Activated CD4-positive, CD25-positive, alpha-beta regulatory T cell treated with anti-CD3 and anti-CD28 coated beads, Interleukin-2, amount 50 U/mL, for 16 hours (primary cell): ENCODE data around the gene TREML2.

Source experiments
- DNase-seq: peaks from one replicate; pipeline ENCODE4 v3.0.0-alpha.2; 2020; ENCODE audit warnings: low read depth, low spot score

TREML2 gene

DNA sequence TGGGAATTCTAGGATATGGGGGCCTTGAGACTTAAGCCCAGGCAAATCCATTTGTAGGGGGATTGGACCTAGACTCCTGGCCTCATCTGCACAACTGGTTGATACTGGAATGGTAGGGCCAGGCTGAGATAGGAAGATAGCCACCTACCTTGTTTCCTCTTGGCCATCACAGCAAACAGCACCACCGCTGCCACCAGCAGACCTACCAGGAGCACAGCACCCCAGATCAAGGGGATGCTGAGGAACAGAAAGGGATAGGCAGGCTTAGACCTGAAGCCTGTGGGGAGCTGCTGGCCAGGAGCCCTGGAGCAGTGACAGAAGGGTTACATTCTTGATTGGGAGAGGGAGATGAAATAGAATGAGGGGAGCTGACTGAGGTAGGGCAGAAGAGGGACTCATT, 50.3 kb downstream of the TREML2 start:
- no peak for DNase-seq

DNA sequence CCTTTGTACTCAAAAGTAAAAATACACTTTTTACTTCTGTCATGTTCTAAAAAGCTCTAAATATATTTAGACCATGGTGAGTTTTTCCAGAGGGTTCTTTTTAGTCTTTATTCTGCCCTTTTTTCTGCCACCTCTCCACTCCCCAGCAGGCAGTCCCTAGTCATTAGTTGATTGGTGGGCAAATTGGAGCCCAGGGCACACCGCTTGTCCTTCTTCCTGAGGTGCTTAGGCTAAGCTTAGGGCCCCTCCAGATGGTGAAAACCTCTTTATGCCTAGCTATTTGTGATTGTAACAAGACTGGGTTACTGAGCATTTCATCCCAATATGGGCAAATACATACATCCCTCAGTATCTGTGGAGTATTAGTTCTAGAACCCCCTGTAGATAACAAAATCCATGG, 53.0 kb downstream of the TREML2 start:
- no peak for DNase-seq
